Inflammatory macrophage treated with lipopolysaccharide for 1 hour (primary cell): ENCODE results near the gene C3AR1.
"Not testable (repeated sequence)": the region's sequence is repeated elsewhere in the genome, so short reads cannot be mapped to it uniquely, and the experiment has no call there.

Experiments used
- DNase-seq, 2 donors: peaks; one replicate each; pipeline ENCODE4 v3.0.0-alpha.2; 2020 to 2022

C3AR1 gene

DNA sequence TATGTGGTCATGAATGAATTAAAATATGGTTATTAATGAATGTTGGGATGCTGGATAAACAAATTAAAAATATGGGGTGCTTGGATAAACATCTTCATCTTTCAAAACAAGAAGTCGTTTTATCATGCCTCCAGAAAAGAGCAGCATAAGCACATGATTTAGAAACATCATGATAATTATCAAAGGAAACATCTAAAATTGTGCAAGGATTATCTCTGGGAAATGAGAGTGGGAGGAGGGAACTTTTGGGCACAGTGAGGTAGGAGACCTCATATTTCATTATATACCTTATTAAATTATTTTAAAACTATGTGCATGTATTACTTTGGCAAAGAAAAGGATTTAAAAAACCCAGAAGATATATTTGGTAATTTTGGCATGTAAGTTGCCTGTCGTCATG, 8.9 kb downstream of the C3AR1 start:
- DNase-seq, result peak; percentile 56 to 78

DNA sequence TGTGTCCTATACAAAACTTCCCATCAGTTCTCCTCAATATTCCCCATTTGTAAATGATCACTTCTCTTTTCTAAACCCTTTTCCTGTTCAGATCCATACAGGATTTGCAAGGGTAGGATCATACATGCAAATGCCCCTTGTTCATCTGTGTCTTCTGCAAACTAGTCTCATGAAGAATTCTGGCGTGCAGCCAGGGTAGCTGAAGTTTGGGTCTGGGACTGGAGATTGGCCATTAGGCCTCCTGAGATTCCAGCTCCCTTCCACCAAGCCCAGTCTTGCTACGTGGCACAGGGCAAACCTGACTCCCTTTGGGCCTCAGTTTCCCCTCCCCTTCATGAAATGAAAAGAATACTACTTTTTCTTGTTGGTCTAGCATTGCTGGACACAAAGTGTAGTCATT, 11.3 kb downstream of the C3AR1 start:
- DNase-seq, result no peak

DNA sequence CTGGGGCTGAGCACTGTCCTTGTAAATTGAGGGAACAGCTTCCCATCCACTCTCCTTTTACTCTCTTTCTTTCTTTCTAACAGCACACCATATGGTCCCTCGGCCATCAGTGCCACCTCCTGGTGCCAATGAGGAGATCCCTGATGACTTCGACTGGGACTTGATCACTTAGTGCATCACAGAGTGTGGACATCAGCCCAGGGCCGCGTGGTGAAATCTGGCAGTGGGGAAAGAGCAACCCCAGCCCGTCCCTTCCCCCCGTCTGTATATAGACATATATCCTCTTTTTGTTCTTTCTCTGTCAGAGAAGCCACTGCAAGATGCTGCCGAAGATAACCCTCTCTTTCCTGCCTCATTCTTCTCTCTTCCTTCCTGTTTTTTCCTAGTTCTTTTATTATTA, 13.5 kb downstream of the C3AR1 start:
- DNase-seq, result peak; percentile 77 to 89

DNA sequence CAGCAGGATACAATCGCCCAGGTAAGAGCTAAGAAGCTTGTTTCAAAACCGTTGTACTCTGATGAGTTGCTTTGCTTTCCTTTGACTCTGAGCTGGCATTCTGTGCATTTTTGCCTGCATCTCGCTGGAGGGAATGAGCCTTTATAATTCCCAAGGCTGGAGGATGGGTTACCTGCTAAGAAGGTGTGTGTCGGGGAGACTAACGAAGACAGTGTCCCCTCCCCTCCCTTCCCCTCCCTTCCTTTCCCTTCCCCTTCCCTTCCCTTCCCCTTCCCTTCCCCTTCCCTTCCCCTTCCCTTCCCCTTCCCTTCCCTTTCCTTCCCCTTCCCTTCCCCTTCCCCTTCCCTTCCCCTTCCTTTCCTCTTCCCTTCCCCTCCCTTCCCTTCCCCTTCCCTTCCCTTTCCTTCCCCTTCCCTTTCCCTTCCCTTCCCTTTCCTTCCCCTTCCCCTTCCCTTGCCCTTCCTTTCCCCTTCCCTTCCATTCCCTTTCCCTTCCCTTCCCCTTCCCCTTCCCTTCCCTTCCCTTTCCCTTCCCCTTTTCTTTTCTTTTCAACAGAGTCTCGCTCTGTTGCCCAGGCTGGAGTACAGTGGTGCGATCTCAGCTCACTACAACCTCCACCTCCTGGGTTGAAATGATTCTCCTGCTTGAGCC, 15.4 kb downstream of the C3AR1 start:
- no peak for DNase-seq

DNA sequence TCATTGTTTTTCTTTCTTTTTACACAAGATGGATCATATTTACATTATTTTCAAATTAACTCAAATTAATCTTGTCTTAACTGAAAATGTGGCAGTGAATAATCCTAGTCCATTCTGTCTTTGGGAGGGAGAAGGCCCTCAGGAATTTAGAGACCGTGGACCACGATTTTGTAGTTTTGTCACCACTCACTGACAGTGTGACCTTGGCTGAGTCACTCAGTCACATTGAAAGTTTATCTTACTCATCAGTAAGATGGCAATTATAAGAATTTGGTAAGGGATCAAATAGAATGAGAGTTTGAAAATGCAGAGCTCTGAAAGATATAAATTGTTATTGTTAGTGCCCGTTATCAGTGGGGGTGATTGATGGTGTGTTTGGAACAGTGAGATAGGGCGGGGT, 17.3 kb downstream of the C3AR1 start:
- no peak for DNase-seq

DNA sequence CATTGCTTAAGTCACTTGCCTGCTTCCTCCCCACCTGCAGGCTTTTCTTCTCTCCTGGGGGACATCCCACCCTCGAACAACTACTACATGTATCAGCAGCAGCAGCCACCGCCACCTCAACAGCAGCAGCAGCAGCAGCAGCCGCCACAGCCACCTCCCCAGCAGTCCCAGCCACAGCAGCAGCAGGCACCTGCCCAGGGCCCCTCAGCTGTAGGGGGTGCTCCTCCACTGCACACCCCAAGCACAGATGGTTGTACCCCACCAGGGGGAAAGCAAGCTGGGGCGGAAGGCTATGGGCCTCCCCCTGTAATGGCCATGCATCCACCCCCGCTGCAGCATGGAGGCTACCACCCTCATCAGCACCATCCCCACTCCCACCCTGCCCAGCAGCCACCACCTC, 18.3 kb downstream of the C3AR1 start:
- no peak for DNase-seq

DNA sequence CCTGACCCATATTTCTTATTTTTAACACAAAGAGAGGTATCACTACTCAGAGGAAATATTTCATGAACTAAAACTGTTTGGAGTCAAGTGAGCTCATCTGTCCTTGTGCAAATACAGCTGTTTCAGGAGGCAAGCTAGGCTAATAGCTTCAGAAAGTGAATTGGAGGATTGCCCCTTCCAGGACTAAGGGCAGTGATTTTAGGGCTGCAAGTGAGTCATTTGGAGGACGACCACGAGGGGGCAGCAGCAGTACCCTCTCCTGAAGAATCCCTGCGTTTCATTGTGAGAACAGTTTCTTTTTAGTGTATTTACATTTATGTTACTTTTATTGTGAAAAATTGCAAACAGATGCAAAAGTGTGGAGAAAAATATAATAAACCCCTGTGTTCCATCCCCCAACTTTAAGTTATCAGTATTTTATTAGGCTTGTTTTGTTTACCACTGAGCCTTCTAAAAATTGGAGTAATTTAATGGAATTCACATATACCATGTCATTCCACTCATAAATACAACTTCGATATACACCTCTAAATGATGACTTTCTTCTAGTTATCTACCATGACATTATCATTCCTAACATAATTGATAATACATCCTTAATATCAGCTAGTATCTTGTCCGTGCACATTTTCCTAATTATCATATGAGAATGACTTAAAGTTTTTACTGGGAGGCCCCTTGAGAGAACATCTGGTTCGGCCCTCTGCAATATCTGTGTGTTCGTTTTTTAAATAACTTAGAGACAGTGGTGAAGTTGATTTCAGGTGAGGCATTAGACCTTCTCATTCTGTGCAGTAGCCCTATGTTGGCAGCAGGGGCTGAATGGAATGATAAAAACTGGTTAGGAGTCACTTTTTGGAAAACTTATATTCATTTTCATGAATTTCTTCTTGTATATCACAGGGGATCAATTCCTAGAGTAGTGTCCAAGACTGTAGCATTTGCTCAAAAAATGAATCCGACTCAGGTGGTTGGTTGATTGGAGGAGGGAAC, 19.9 kb downstream of the C3AR1 start:
- peak; percentile 65 to 94 for DNase-seq

DNA sequence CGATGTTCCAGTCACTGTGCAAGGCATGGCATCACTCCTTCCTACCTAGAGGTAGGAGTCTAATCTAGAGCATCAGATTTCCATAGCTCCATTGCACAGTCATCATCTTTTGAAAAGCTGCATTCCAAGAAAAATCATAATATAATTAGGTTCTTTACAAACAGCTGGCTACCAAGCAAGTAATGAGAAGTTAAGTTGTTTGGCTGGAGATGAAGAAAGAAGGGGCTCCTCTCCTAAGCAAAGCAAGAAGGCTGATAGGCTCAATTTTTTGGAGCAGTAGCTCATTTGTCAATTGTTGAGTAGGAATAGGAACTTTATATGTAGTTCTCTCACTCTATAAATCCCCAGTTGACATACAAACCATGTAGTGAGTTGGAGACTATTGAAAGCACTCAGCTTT, 25.4 kb downstream of the C3AR1 start:
- no peak for DNase-seq

DNA sequence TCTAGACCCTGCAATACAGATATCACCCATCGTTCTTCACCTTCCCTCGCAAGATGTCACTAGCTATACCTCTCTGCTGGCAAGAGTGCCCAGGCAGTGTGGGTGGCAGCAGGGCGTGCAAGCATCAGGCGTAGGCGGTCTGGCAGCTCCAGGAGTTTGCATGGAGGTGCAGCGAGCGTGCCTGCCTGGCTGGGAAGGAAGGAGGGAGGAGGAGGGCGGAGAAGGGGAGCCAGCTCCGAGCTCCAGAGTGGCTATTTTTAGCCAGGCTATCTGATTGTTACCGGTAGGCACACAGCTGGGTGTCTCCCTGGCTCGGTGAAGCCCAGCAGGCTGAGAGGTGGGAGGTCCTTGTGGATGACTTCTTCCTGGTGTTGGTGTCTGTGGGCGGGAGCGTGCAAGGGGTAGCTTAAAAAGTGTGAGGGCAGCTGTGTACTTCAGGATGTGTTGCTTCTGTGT, 27.5 kb downstream of the C3AR1 start:
- DNase-seq, result peak in 1 of 2 donors; percentile 31

DNA sequence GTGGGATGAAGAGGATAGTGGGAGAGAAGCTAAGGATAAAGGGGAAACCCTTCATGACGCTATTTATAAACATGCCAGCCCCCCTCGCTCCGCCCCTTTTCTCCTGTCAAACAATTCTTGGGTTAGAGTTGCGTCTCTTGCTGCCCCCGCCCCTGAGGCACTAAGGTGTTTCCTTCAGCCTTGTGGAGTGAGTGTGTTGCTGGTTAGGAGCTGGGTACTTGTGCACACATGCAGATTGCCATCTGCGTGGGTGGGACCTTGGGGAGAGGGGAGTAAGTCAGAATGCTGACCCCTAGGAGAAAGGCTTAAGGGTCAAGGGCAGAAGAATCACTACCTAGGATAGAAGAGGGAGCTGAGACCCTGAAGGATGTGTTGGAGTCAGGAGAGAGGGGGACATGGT, 28.2 kb downstream of the C3AR1 start:
- no peak for DNase-seq

DNA sequence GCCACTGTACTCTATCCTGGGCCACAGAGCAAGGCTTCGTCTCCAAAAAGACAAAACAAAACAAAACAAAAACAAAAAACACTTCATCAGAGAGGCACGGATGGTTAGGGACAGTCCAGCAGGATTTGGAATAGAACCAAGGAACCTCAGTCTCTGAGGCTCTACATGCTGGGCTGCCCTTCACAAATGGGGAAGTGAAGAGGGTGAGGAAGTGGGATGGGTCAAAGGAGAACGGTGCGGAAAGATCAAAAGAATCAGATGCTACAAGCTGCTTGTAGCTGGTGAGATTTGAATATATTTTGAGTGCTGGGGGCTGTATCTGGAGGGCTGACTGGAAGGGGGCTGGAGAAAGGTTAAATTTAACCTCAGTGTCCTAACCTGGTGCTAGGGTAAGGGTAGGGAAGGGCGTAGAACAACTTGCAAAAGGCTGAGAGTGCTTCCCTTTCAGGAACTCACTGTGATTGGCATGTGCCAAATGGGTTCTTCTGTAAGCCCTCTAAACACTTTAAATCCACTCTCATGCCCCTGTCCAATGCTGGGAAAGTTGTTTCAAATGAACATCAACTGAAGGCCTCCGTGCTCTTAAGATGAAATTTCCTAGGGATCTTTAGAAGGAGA, 29.0 kb downstream of the C3AR1 start:
- peak; percentile 57 to 64 for DNase-seq

DNA sequence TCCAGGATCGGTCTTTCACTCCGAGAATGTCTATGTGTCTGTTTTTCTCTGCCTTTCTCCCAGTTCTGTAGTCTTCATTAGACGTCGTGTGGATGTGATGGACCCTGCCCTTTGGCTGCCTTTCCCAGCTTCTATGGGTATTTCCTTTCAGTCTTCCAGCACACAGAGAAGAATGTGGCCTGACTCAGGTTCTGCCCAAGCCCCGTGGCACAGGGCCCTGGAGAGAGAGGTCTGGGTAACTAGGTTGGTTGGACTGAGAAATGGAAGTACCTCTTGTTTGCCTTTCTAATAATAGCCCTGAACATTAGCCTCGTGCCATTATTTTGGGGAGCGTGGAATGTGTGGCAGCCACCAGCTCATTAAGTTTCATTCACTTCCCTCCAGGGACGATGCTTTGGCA, 29.8 kb downstream of the C3AR1 start:
- DNase-seq, result no peak

DNA sequence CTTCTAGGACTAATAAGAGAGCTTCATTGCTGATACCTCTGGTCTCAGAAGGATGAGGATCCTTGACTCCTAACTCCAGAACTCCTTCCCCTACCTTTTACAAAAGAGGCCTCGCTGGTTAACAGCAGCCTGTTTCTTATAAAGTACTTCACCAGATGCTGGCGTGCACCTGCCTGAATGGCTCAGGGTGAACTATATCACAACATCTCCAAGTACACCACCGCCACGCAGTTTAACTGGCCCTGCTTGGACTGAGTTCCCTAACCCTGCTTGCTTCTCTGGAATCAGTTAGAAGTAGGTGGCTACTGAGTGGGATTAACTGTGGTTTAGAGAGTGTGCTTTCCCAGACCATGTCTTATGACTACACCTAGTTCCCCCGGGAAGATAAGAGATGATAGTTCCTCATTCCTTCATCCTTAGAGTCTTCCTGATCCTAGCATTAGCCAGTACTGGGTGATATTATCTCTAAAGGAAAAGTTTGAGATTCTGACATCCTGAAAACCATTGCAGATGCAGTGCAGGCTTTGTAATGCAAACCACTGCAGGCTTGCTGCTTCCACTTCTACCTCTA, 30.6 kb downstream of the C3AR1 start:
- peak in 1 of 2 donors; percentile 38 for DNase-seq

DNA sequence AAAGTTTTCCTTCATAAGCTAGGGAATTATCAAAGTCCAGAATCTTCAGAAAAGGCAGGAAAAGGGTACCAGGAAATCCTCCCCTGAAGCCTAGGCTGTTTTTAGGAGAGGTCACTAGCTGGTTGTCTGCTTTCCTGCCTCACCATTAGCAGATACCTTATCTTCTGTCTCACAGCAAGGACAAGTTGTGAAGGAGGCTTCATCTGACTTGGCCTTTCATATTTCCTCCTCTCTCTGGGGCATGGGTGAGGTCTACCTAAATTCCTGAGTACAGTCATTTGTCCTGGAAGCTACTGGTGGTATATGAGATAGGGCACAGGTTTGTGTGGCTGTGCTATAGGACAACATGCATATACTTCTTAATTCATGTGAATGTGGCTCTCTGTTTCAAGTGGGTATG, 31.4 kb downstream of the C3AR1 start:
- DNase-seq, result no peak

DNA sequence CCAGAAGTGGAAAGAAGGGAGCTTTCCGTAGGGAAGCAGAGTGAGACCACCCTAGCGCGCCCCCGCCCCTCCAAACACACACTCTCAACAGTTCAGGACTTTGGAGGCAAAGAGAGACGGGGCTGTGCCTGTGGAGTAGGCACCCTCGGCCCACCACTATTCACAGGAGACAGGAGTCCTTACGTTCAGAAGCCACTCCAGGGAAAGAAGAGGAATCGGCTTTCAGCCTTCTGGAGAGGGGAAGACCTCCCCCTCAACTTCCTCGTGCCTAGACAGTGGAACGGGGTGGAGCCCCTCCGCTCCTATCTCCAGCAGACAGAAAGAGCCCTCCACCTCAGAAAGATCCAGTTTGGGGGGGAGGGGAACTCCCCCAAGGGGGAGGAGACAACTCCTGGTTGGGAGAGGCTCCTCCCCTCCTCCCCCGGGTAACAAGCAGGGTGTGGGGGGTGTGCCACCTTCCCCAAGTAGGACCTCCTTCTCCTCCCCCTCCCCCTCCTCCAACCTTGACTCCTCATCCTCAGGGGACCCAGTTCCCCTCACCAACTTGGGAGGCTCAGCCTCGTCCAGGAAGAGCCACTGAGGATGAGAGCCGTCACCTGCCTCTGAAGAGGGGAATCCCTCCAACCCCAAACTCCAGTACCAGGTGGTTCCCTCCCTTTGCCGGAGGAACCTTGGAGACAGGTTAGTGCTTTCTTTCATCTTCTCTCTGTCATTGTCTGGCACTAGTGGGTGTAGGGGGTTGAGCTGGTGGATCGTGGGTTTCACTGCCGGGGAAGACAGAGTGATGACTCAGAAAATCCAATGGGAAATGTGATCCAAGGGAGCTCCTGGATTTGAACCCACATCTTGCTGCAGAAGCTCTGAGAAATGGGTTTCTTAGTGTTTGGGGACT, 32.8 kb downstream of the C3AR1 start:
- peak in 1 of 2 donors; percentile 20 for DNase-seq

DNA sequence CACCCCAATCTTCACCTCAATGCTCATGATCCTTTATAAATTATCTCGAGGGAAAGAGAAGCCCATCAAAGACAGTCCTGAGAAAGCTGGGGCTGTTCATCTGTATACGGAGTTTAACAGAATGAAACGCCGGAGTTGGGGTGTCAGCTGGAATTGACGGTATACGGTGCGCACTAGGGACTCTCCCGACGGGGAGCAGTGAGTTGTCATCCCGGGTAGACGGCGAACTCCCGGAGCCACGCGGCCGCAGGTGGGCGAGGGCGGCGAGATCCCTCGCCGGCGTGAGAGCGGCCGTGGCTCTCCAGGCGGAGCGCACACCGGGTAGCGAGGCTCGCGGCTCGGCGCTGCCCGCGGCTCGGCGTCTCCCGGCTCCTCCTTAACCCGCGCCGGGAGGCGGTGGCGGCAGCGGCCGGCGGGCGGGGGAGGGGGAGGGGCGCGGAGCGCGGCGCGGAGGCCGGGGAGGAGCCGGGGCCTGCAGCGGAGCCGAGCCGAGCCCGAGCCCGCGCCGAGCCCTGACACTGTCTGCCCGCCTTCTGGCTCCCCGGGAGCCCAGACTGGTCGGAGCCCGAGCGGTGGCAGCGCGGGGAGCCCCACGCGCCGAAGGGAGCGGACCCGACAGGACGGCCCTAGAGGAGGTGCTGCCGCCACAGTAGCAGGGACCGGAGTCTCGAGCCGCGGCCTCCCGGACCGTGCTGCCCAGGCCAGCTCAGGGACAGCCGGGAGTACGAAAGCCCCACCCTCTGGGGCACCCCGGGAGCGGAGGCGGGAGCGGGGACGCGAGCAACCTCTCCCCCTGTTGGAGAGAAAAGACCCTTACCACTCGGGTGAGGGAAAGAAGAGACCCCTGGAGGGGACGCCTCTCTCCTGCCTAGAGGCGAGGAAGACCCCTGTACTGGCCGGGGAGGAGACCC, 33.7 kb downstream of the C3AR1 start, which contains the start of gene FOXJ2:
FOXJ2 (plus strand) TSS at position 475 of the 911 bp plus-strand sequence. CDS start 7,117 bp downstream, outside the sequence.
- DNase-seq, result peak; percentile 49 to 73

DNA sequence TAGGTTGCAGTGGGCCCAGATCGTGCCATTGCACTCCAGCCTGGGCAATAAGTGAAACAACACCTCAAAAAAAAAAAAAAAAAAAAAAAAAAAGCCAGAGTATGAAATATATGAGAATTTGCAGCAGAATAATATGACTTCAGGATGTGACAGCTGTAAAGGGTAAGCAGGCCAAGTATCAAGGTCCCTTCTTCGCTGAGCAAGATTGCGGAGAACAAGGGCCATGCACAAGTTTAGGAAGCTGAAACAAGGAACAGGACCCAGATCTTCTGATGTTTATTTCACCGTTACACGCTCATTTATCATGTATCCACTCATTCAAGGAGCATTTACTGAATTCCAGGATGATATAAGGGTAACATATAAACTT, 34.3 kb downstream of the C3AR1 start:
- DNase-seq, result no peak

DNA sequence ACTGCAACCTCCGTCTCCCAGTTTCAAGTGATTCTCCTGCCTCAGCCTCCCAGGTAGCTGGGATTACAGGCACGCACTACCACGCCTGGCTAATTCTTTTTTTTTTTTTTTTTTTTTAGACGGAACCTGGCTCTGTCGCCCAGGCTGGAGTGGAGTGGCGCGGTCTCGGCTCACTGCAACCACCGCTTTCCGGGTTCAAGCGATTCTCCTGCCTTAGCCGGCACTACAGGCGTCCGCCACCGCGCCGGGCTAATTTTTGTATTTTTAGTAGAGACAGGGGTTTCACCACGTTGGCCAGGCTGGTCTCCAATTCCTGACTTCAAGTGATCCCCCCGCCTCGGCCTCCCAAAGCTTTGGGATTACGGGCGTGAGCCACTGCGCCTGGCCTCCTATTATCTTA, 35.1 kb downstream of the C3AR1 start:
- not testable (repeated sequence) for DNase-seq

DNA sequence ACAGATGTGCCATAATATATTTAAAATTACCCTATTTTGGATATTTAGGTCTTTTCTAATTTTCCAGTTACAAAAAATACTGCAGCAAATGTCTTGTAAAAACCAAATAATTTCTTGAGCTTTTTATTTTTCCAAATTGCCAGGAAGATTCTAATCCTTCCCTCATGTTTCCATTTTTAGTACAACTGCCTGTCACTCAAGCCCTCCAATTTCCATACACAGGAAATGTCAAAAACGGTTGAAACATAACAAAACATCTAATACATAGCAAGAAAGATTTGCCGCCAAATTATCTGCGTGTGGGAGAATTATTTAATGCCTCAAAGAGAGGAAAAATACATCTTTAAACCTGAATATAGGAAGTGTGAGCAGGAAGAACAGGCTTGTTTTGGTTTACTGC, 36.0 kb downstream of the C3AR1 start:
- no peak for DNase-seq

DNA sequence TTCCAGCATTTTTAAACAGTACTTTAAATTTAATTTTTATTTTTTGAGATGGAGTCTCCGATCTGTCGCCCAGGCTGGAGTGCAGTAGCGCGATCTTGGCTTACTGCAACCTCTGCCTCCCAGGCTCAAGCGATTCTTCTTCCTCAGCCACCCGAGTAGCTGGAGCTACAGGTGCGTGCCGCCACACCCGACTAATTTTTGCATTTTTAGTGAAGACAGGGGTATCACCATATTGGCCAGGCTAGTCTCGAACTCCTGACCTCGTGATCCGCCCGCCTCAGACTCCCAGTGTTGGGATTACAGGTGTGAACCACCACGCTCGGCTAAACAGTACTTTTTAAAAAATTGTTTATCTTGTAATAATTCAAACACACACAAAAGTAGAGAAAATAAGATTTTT, 37.9 kb downstream of the C3AR1 start:
- DNase-seq, result no peak

DNA sequence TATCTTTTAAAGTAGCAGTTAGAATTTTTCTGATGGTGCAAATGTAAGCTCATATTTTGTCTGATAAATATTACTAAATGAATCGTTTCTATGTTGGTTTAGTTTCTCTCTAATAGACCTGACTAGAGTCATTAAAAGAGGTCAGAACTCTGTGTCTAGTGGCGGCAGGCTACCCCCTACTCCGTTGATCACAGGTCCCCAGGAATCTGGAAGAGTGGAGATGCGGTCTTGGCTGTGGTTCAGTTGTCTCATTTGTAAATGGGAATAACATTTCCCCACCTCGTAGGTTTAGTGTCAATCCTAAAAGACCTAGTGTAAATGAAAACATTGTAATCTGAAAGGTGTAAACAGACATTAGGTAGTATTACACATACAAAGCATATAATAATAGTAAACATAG, 38.3 kb downstream of the C3AR1 start:
- DNase-seq, result no peak
